HepG2 (cell line): Measurements from ENCODE around the gene STOML1. TPM values are rescaled to one million over a fixed set of nuclear protein-coding genes. Genes with fewer than 3 reads are reported as not detected.

Experiments used
- AHDC1 ChIP-seq: sonication (generic); formaldehyde crosslinking; IDR thresholded peaks from 2 replicates; pipeline ENCODE4 v1.5.1; 2020; ENCODE audit warnings: mild to moderate bottlenecking, missing genetic modification reagents, borderline replicate concordance
- BORCS8-MEF2B ChIP-seq: sonication (generic); formaldehyde crosslinking; IDR thresholded peaks from 2 replicates; pipeline ENCODE4 v1.8.0; 2022; ENCODE audit warnings: mild to moderate bottlenecking, missing genetic modification reagents
- CERS6 ChIP-seq: sonication (generic); formaldehyde crosslinking; IDR thresholded peaks from 2 replicates; pipeline ENCODE4 v1.5.0; 2020; ENCODE audit warnings: missing genetic modification reagents
- FOXO4 ChIP-seq: sonication (generic); formaldehyde crosslinking; conservative IDR thresholded peaks from 2 replicates; pipeline ENCODE4 v1.8.1; 2023; ENCODE audit warnings: missing genetic modification reagents
- GRHL1 ChIP-seq: sonication (generic); formaldehyde crosslinking; conservative IDR thresholded peaks from 2 replicates; pipeline ENCODE4 v1.8.0; 2022; ENCODE audit warnings: missing genetic modification reagents
- HMGA1 ChIP-seq: sonication (generic); formaldehyde crosslinking; conservative IDR thresholded peaks from 2 replicates; pipeline ENCODE4 v1.4.0; 2020; ENCODE audit warnings: missing genetic modification reagents
- NAIF1 ChIP-seq: sonication (generic); formaldehyde crosslinking; IDR thresholded peaks from 2 replicates; pipeline ENCODE4 v1.5.0; 2020; ENCODE audit warnings: mild to moderate bottlenecking, missing genetic modification reagents, borderline replicate concordance
- NCOA5 ChIP-seq: sonication (generic); formaldehyde crosslinking; IDR thresholded peaks from 2 replicates; pipeline ENCODE4 v1.4.0; 2020; ENCODE audit warnings: missing genetic modification reagents
- NR2F1 ChIP-seq, 2 experiments: fragments of 450-650 bp in 1 of 2; formaldehyde crosslinking in 1 of 2; IDR thresholded peaks; 2 replicates each; pipeline versions ENCODE4 v1.5.0 to v1.6.1; 2016 to 2020; ENCODE audit warnings: mild to moderate bottlenecking in 1 of 2, missing compliant biosample characterization in 1 of 2, missing genetic modification reagents in 1 of 2, moderate library complexity in 1 of 2
- SUZ12 ChIP-seq: fragments of 150-350 bp; IDR thresholded peaks from 2 replicates; pipeline ENCODE4 v1.6.1; 2014; ENCODE audit warnings: low read depth, low read length
- ZBTB44 ChIP-seq: sonication (generic); formaldehyde crosslinking; IDR thresholded peaks from 2 replicates; pipeline ENCODE4 v1.4.0; 2020; ENCODE audit warnings: missing genetic modification reagents
- ZNF251 ChIP-seq: sonication (generic); formaldehyde crosslinking; IDR thresholded peaks from 2 replicates; pipeline ENCODE4 v1.9.0; 2021; ENCODE audit warnings: mild to moderate bottlenecking, missing genetic modification reagents
- ZNF432 ChIP-seq: sonication (generic); formaldehyde crosslinking; IDR thresholded peaks from 2 replicates; pipeline ENCODE4 v1.5.0; 2020; ENCODE audit warnings: missing genetic modification reagents, mild to moderate bottlenecking, borderline replicate concordance
- ZNF484 ChIP-seq: sonication (generic); formaldehyde crosslinking; IDR thresholded peaks from 2 replicates; pipeline ENCODE4 v1.5.1; 2020; ENCODE audit warnings: mild to moderate bottlenecking, low read depth, missing genetic modification reagents, borderline replicate concordance
- ZNF570 ChIP-seq: sonication (generic); formaldehyde crosslinking; IDR thresholded peaks from 2 replicates; pipeline ENCODE4 v1.4.0; 2020; ENCODE audit warnings: mild to moderate bottlenecking, missing genetic modification reagents, borderline replicate concordance
- ZNF589 ChIP-seq: sonication (generic); formaldehyde crosslinking; conservative IDR thresholded peaks from 2 replicates; pipeline ENCODE4 v1.8.0; 2022; ENCODE audit warnings: mild to moderate bottlenecking, moderate library complexity, missing genetic modification reagents
- ZNF703 ChIP-seq: sonication (generic); formaldehyde crosslinking; IDR thresholded peaks from 2 replicates; pipeline ENCODE4 v1.5.1; 2020; ENCODE audit warnings: missing genetic modification reagents, mild to moderate bottlenecking, moderate library complexity, borderline replicate concordance
- polyA plus RNA-seq, 8 experiments: library from polyadenylated mRNA; depleted of rRNA in 3 of 8; stranded (reverse) in 7 of 8; unstranded in 1 of 8; fragments of >200 nt; fragmentation: Illumina TruSeq in 4 of 8; extraction: Trizol in 4 of 8; gene quantifications; 2 replicates each; pipeline versions ENCODE4 v1.2.1 to v1.2.3, GENCODE V29; 2011 to 2016; ENCODE audit warnings: low read depth in 4 of 8, missing spikeins in 1 of 8, mixed read lengths in 1 of 8; ENCODE audit not compliant: insufficient read depth in 1 of 8
- total RNA-seq, 5 experiments: library from RNA; depleted of rRNA; stranded (reverse); fragments of >200 nt; fragmentation: Illumina TruSeq; extraction: Trizol; gene quantifications; 2 replicates each; pipeline ENCODE4 v1.2.3, GENCODE V29; 2016; ENCODE audit warnings: low read depth in 1 of 5

Gene STOML1
- total and polyA plus RNA-seq, 2 of the 13 experiments (the other 11 are each of a cell fraction or from before 2014, with no cell fraction given): 3.5 to 3.7 TPM

GRCh38 chr15:73994413-73994883 is 2.4 kb upstream of the STOML1 start, which contains the start of gene PML (continued):
- TF ChIP-seq AHDC1: no peak
- no peak for TF ChIP-seq NCOA5 (CRISPR knock-in tag)
- TF ChIP-seq ZNF570 (CRISPR knock-in tag): no peak
- no peak for TF ChIP-seq NAIF1 (CRISPR knock-in tag)
- 0 out of 2 replicates have a peak, but pooled peaks have one; percentile 28 for TF ChIP-seq FOXO4 (CRISPR knock-in tag)
- no peak for TF ChIP-seq CERS6 (CRISPR knock-in tag)
- no peak for TF ChIP-seq ZNF251
- TF ChIP-seq HMGA1 (CRISPR knock-in tag): no peak
- TF ChIP-seq BORCS8-MEF2B: 0 out of 2 replicates have a peak, but pooled peaks have one; percentile 16
- TF ChIP-seq ZNF589 (CRISPR knock-in tag): no peak
- TF ChIP-seq ZBTB44 (CRISPR knock-in tag): peak; percentile 63; the same call in 1 of the 2 replicates
- TF ChIP-seq ZNF703: no peak
- TF ChIP-seq SUZ12: no peak
- TF ChIP-seq ZNF432 (CRISPR knock-in tag): no peak
- TF ChIP-seq NR2F1 (CRISPR knock-in tag; IDR thresholded peaks at IDR 0.05): no peak
- no peak for TF ChIP-seq GRHL1 (CRISPR knock-in tag)
- TF ChIP-seq ZNF484 (CRISPR knock-in tag): no peak
